Activated T-cell treated with anti-CD3 and anti-CD28 coated beads, Interleukin-2, amount 50 U/mL, for 4 hours (primary cell): Measurements from ENCODE around the gene CLEC12A. TPM values are rescaled to one million over a fixed set of nuclear protein-coding genes. Genes with fewer than 3 reads are reported as not detected.
"Not testable (repeated sequence)": the region's sequence is repeated elsewhere in the genome, so short reads cannot be mapped to it uniquely, and the experiment has no call there.

Source experiments
- ATAC-seq, 2 donors: fragments of 200-7000 bp; cut with Tn5 transposase; one replicate each; pipeline ENCODE4 v1.10.0; 2021
- DNase-seq: peaks from one replicate; pipeline ENCODE4 v3.0.0-alpha.2; 2020
- H3K27me3 Mint-ChIP-seq: one replicate; pipeline ENCODE4 v1.8.0; 2021; ENCODE audit warnings: low read depth, mixed read lengths
- H3K36me3 Mint-ChIP-seq: one replicate; pipeline ENCODE4 v1.8.0; 2022; ENCODE audit warnings: mixed read lengths; ENCODE audit not compliant: insufficient read depth
- H3K4me1 Mint-ChIP-seq: one replicate; pipeline ENCODE4 v1.8.0; 2021; ENCODE audit warnings: low read depth, mixed read lengths
- H3K4me3 Mint-ChIP-seq: one replicate; pipeline ENCODE4 v1.8.0; 2021; ENCODE audit warnings: mild to moderate bottlenecking, moderate library complexity, mixed read lengths
- H3K9me3 Mint-ChIP-seq: one replicate; pipeline ENCODE4 v1.8.0; 2021; ENCODE audit warnings: mixed read lengths
- total RNA-seq, 3 donors: library from RNA; stranded (reverse); gene quantifications; one replicate each; pipeline ENCODE4 v1.2.1, GENCODE V29; 2021

CLEC12A gene
- total RNA-seq, 3 donors from 2014 or later, result not detected

- DNase-seq (no peak), ATAC-seq (peak; percentile 90 to 95)
- Mint-ChIP-seq H3K27me3 (no peaks in the 10 kb centered on the region), H3K4me1 (peaks cover 45% of the 10 kb centered on the region), H3K36me3 (no peaks in the 10 kb centered on the region), H3K4me3 (no peak overlapping the region), H3K9me3 (no peaks in the 10 kb centered on the region)
Observed at GRCh38 chr12:9948606-9949296, 22.5 kb upstream of the CLEC12A start.

DNA sequence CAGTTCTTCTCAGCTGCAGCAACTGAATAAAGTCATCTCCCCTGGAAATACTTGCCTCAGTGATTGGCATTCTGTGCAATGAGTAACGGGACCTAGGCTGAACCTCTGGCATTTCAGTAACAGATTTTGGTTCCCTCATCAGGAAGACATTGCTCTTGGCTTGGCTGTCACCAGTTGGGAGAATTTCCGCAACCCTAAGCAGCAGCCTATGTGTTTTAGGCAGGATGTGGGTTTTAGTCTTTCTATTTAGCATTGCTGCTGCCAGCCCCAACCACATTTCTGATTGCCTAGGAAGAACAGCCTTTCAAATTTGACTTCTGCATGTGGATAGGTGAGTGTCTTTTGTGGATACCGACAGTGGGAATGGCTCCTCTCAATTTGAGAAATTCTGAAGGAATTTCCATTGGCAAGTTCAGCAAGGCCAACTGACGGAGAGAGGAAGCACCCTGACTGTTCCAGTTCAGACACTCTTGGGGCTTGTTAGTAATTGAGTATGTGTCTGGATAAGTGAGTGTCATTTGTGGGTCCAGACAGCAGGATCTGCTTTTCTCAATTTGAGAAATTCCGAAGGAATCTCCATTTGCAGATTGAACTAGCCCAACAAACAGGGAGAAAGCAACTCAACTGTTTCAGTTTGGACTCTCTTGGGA is 20.1 kb upstream of the CLEC12A start:
- peak; percentile 7 for DNase-seq
- no peaks in the 10 kb centered on the region for H3K27me3 Mint-ChIP-seq
- no peaks in the 10 kb centered on the region for H3K36me3 Mint-ChIP-seq
- peak overlapping the region; percentile 46 for H3K4me3 Mint-ChIP-seq
- H3K9me3 Mint-ChIP-seq, result no peaks in the 10 kb centered on the region
- peak; percentile 51 to 72 for ATAC-seq
- H3K4me1 Mint-ChIP-seq, result peaks cover 44% of the 10 kb centered on the region

DNA sequence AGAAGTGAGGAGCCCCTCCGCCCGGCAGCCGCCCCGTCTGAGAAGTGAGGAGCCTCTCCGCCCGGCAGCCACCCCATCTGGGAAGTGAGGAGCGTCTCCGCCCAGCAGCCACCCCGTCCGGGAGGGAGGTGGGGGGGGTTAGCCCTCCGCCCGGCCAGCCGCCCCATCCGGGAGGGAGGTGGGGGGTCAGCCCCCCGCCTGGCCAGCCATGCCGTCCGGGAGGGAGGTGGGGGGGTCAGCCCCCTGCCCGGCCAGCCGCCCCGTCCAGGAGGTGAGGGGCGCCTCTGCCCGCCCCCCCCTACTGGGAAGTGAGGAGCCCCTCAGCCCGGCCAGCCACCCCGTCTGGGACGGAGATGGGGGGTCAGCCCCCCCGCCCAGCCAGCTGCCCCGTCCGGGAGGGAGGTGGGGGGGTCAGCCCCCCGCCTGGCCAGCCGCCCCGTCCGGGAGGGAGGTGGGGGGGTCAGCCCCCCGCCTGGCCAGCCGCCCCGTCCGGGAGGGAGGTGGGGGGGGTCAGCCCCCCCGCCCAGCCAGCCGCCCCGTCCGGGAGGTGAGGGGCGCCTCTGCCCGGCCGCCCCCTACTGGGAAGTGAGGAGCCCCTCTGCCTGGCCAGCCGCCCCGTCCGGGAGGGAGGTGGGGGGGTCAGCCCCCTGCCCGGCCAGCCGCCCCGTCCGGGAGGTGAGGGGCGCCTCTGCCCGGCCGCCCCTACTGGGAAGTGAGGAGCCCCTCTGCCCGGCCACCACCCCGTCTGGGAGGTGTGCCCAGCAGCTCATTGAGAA is 18.1 kb upstream of the CLEC12A start:
- not testable (repeated sequence) for H3K27me3 Mint-ChIP-seq, H3K4me3 Mint-ChIP-seq, H3K36me3 Mint-ChIP-seq, DNase-seq, H3K9me3 Mint-ChIP-seq, ATAC-seq
- H3K4me1 Mint-ChIP-seq, result peaks cover 54% of the 10 kb centered on the region

- Mint-ChIP-seq H3K36me3 (no peaks in the 10 kb centered on the region), H3K4me1 (peaks cover 35% of the 10 kb centered on the region), H3K9me3 (no peaks in the 10 kb centered on the region), H3K4me3 (no peak overlapping the region), H3K27me3 (no peaks in the 10 kb centered on the region)
- no peak for DNase-seq
- peak in 1 of 2 donors; percentile 37 for ATAC-seq
Observed at GRCh38 chr12:9957834-9958233, 13.4 kb upstream of the CLEC12A start.

GRCh38 chr12:9960590-9960989 is 10.6 kb upstream of the CLEC12A start:
- DNase-seq (no peak), ATAC-seq (no peak)
- Mint-ChIP-seq H3K36me3 (no peaks in the 10 kb centered on the region), H3K9me3 (no peaks in the 10 kb centered on the region), H3K4me3 (no peak overlapping the region), H3K27me3 (no peaks in the 10 kb centered on the region), H3K4me1 (peaks cover 32% of the 10 kb centered on the region)

GRCh38 chr12:9961106-9961505 is 10.1 kb upstream of the CLEC12A start:
- Mint-ChIP-seq H3K9me3 (no peaks in the 10 kb centered on the region), H3K27me3 (no peaks in the 10 kb centered on the region), H3K4me1 (peaks cover 30% of the 10 kb centered on the region), H3K36me3 (no peaks in the 10 kb centered on the region), H3K4me3 (no peak overlapping the region)
- ATAC-seq (no peak), DNase-seq (no peak)

GRCh38 chr12:9961901-9962300 is 9.3 kb upstream of the CLEC12A start:
- no peaks in the 10 kb centered on the region for H3K36me3 Mint-ChIP-seq
- no peaks in the 10 kb centered on the region for H3K9me3 Mint-ChIP-seq
- H3K4me1 Mint-ChIP-seq, result peaks cover 26% of the 10 kb centered on the region
- DNase-seq, result no peak
- no peaks in the 10 kb centered on the region for H3K27me3 Mint-ChIP-seq
- H3K4me3 Mint-ChIP-seq, result no peak overlapping the region
- ATAC-seq, result no peak

DNA sequence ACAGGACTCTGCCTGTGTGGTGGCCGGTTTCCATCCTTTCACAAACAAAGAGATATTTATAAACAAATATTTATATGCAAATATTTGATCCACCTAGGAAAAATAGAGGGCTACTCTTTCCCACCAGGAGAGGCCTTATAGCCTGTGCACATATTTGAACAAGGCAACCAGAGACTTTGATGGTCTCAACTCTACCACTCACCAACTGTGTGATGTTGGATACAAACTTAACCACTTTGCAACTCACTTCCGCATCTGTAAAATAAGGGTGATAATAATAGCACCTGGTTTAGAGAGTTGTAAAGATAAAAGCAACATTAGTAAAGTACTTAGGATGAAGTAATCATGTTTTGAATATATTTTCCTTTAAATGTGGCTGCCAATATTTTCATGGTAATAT is 1.5 kb upstream of the CLEC12A start:
- no peaks in the 10 kb centered on the region for H3K36me3 Mint-ChIP-seq
- no peaks in the 10 kb centered on the region for H3K9me3 Mint-ChIP-seq
- no peak for ATAC-seq
- no peak for DNase-seq
- H3K27me3 Mint-ChIP-seq, result peaks cover 1% of the 10 kb centered on the region
- no peak overlapping the region for H3K4me3 Mint-ChIP-seq
- no peaks in the 10 kb centered on the region for H3K4me1 Mint-ChIP-seq

DNA sequence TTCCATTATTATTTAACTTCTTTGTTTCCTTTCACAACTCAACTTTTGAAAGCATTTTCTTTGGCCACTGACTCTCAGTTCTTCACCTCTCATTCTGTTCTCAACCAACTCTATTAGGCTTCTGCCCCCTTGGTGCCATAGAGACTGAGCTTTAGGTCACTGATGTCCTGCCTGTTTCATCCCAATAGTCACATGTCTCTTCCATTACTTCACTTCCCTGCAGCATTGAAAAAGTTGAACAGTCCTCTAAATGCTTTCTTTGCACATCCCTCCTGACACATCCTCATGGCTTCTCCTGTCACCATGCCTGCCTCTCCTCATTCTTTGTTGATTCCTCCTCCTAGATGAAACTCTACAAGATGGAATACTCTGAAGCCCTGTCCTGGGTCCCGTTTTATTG is 2.7 kb downstream of the CLEC12A start:
- peaks cover 7% of the 10 kb centered on the region for H3K9me3 Mint-ChIP-seq
- no peaks in the 10 kb centered on the region for H3K36me3 Mint-ChIP-seq
- peaks cover 8% of the 10 kb centered on the region for H3K27me3 Mint-ChIP-seq
- ATAC-seq (no peak), DNase-seq (no peak)
- H3K4me1 Mint-ChIP-seq, result no peaks in the 10 kb centered on the region
- no peak overlapping the region for H3K4me3 Mint-ChIP-seq

- not testable (repeated sequence) for H3K36me3 Mint-ChIP-seq, H3K27me3 Mint-ChIP-seq, H3K4me3 Mint-ChIP-seq, H3K4me1 Mint-ChIP-seq, H3K9me3 Mint-ChIP-seq, DNase-seq, ATAC-seq
Observed at GRCh38 chr12:9974731-9975130, 3.5 kb downstream of the CLEC12A start.

- ATAC-seq (no peak), DNase-seq (no peak)
- Mint-ChIP-seq H3K4me1 (no peaks in the 10 kb centered on the region), H3K36me3 (no peaks in the 10 kb centered on the region), H3K9me3 (peaks cover 7% of the 10 kb centered on the region), H3K27me3 (peaks cover 8% of the 10 kb centered on the region), H3K4me3 (no peak overlapping the region)
Observed at GRCh38 chr12:9975614-9976013, 4.4 kb downstream of the CLEC12A start.

GRCh38 chr12:9976626-9977025 is 5.4 kb downstream of the CLEC12A start:
- not testable (repeated sequence) for H3K36me3 Mint-ChIP-seq, ATAC-seq, H3K4me3 Mint-ChIP-seq, H3K4me1 Mint-ChIP-seq, H3K27me3 Mint-ChIP-seq, DNase-seq, H3K9me3 Mint-ChIP-seq

DNA sequence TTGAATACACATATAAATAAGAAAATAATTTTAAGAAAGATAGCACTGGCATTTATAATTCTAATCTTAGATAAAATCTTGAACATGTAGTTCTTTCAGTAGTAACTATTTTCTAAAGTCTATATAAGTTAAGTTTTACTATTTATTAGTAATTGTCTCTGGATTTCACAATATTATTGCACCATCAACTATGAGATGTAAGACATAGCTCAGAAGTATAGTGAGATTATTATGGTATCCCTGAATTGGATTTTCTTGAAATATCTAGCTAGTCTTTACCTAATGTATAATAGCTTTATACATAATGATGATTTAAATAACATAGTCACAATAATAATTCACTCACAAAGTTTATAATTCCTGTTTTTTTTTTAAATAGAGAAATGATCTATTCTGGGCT is 6.7 kb downstream of the CLEC12A start:
- H3K4me1 Mint-ChIP-seq, result no peaks in the 10 kb centered on the region
- no peak overlapping the region for H3K4me3 Mint-ChIP-seq
- H3K36me3 Mint-ChIP-seq, result no peaks in the 10 kb centered on the region
- DNase-seq, result no peak
- peaks cover 8% of the 10 kb centered on the region for H3K27me3 Mint-ChIP-seq
- no peak for ATAC-seq
- H3K9me3 Mint-ChIP-seq, result peaks cover 7% of the 10 kb centered on the region

- Mint-ChIP-seq H3K4me3 (no peak overlapping the region), H3K36me3 (no peaks in the 10 kb centered on the region), H3K27me3 (peaks cover 3% of the 10 kb centered on the region), H3K9me3 (peaks cover 5% of the 10 kb centered on the region), H3K4me1 (no peaks in the 10 kb centered on the region)
- no peak for ATAC-seq
- no peak for DNase-seq
Observed at GRCh38 chr12:9980126-9980525, 8.9 kb downstream of the CLEC12A start.

- DNase-seq (no peak), ATAC-seq (no peak)
- H3K9me3 Mint-ChIP-seq, result no peaks in the 10 kb centered on the region
- H3K4me3 Mint-ChIP-seq, result no peak overlapping the region
- peaks cover 16% of the 10 kb centered on the region for H3K27me3 Mint-ChIP-seq
- no peaks in the 10 kb centered on the region for H3K4me1 Mint-ChIP-seq
- H3K36me3 Mint-ChIP-seq, result no peaks in the 10 kb centered on the region
Observed at GRCh38 chr12:9991876-9992275, 20.7 kb downstream of the CLEC12A start.
